KMS-11 (cell line): ENCODE results near the gene CACNA1G.

Experiments used
- H2AFZ ChIP-seq: fragments of 200-600 bp; sonication (generic); 2 replicates; pipeline ENCODE4 v1.6.1; 2016; ENCODE audit warnings: antibody characterized with exemption, mixed run types, low read depth
- H3K27ac ChIP-seq: fragments of 200-600 bp; sonication (generic); 2 replicates; pipeline ENCODE4 v1.6.1; 2016; ENCODE audit warnings: mild to moderate bottlenecking, mixed run types
- H3K27me3 ChIP-seq: fragments of 200-600 bp; sonication (generic); 2 replicates; pipeline ENCODE4 v1.6.1; 2017; ENCODE audit warnings: mild to moderate bottlenecking, low read depth, mixed run types, moderate library complexity; ENCODE audit not compliant: insufficient read depth
- H3K36me3 ChIP-seq: fragments of 200-600 bp; sonication (generic); 2 replicates; pipeline ENCODE4 v1.6.1; 2017; ENCODE audit warnings: mild to moderate bottlenecking, mixed run types; ENCODE audit not compliant: insufficient read depth
- H3K4me1 ChIP-seq: fragments of 200-600 bp; sonication (generic); 2 replicates; pipeline ENCODE4 v1.6.1; 2016; ENCODE audit warnings: mild to moderate bottlenecking, low read depth, mixed run types; ENCODE audit not compliant: poor library complexity, severe bottlenecking
- H3K4me2 ChIP-seq: fragments of 200-600 bp; sonication (generic); 2 replicates; pipeline ENCODE4 v1.7.0; 2016; ENCODE audit warnings: mild to moderate bottlenecking, mixed run types
- H3K4me3 ChIP-seq: fragments of 200-600 bp; sonication (generic); IDR thresholded peaks from 2 replicates; pipeline ENCODE4 v1.6.1; 2017; ENCODE audit warnings: low read depth, low read length, mixed read lengths; ENCODE audit not compliant: insufficient read depth
- H3K79me2 ChIP-seq: fragments of 200-600 bp; sonication (generic); 2 replicates; pipeline ENCODE4 v1.6.1; 2016; ENCODE audit warnings: low read depth, mixed run types; ENCODE audit not compliant: insufficient read depth
- H3K9ac ChIP-seq: fragments of 200-600 bp; sonication (generic); 2 replicates; pipeline ENCODE4 v1.6.1; 2016; ENCODE audit warnings: mild to moderate bottlenecking, mixed run types
- H4K20me1 ChIP-seq: fragments of 200-600 bp; sonication (generic); 2 replicates; pipeline ENCODE4 v1.6.1; 2016; ENCODE audit warnings: mild to moderate bottlenecking, mixed run types; ENCODE audit not compliant: insufficient read depth
- CTCF ChIP-seq: fragments of 200-600 bp; sonication (generic); conservative IDR thresholded peaks from 2 replicates; pipeline ENCODE4 v1.6.1; 2017; ENCODE audit warnings: low read depth, mild to moderate bottlenecking, antibody characterized with exemption, low read length, moderate library complexity, mixed read lengths

The CACNA1G gene

DNA sequence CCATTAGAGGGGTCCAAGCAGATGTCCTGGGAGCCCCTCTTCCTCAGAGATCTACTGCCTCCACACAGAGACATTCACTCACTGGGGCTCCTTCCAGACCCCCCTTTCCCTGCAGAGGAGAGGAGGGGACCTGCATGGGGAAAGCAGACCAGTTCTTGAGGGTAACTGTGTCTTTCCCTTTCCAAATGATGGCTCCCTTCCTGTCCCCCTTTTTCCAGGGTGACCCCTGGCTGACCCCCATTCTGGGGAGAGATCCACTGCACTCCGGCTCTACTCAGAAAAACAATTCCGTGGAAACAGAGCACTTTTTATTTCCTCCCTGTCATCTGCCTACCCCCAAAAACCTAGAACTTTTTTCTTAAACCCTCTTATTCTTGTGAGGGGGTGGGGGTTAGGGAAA lies 6.4 kb downstream of the CACNA1G start:
- Histone ChIP-seq H2AFZ (no peak overlapping the region), H3K79me2 (no peaks in the 10 kb centered on the region), H3K4me2 (no peak overlapping the region), H3K27me3 (peaks cover 64% of the 10 kb centered on the region), H3K4me3 (no peak overlapping the region), H3K4me1 (no peaks in the 10 kb centered on the region), H3K27ac (no peak overlapping the region), H3K36me3 (no peaks in the 10 kb centered on the region), H3K9ac (no peak overlapping the region), H4K20me1 (no peaks in the 10 kb centered on the region)
- no peak for TF ChIP-seq CTCF

- H3K4me2 ChIP-seq = no peak overlapping the region
- TF ChIP-seq CTCF = no peak
- no peaks in the 10 kb centered on the region for H3K36me3 ChIP-seq
- H3K79me2 ChIP-seq = no peaks in the 10 kb centered on the region
- no peaks in the 10 kb centered on the region for H3K4me1 ChIP-seq
- H2AFZ ChIP-seq = no peak overlapping the region
- peaks cover 47% of the 10 kb centered on the region for H3K27me3 ChIP-seq
- no peak overlapping the region for H3K27ac ChIP-seq
- no peak overlapping the region for H3K4me3 ChIP-seq
- no peak overlapping the region for H3K9ac ChIP-seq
- H4K20me1 ChIP-seq = no peaks in the 10 kb centered on the region
Measured at GRCh38 chr17:50568659-50569058, 8.1 kb downstream of the CACNA1G start.

- H3K4me2 ChIP-seq = no peak overlapping the region
- peaks cover 39% of the 10 kb centered on the region for H3K27me3 ChIP-seq
- no peaks in the 10 kb centered on the region for H3K4me1 ChIP-seq
- H2AFZ ChIP-seq = no peak overlapping the region
- H3K9ac ChIP-seq = no peak overlapping the region
- H3K4me3 ChIP-seq = no peak overlapping the region
- no peaks in the 10 kb centered on the region for H3K36me3 ChIP-seq
- H3K79me2 ChIP-seq = no peaks in the 10 kb centered on the region
- no peak for TF ChIP-seq CTCF
- H3K27ac ChIP-seq = no peak overlapping the region
- no peaks in the 10 kb centered on the region for H4K20me1 ChIP-seq
Measured at GRCh38 chr17:50569592-50569991, 9.1 kb downstream of the CACNA1G start.

DNA sequence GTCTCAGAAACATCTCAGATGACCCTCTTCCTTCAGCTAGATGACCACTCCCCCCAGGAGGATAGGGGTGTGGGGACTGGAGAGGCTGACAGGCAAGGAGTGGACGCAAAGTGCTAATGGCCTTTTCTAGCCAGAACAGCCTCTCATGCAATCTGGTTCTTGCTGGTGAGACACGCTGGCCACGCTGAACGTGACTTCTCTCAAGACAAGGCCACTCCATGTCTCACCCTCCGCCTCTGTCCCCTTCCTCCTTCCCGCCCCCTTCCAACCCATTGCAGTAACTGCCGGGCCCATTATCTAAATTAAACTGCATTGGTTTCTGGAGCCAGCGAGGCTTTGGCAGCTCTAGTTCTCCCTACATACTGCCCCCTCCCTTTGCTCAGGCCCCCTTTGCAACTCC lies 9.5 kb downstream of the CACNA1G start:
- H3K27ac ChIP-seq = no peak overlapping the region
- H3K79me2 ChIP-seq = no peaks in the 10 kb centered on the region
- H3K9ac ChIP-seq = no peak overlapping the region
- H2AFZ ChIP-seq = no peak overlapping the region
- no peak overlapping the region for H3K4me3 ChIP-seq
- no peak for TF ChIP-seq CTCF
- H3K4me2 ChIP-seq = no peak overlapping the region
- H4K20me1 ChIP-seq = no peaks in the 10 kb centered on the region
- H3K36me3 ChIP-seq = no peaks in the 10 kb centered on the region
- peaks cover 35% of the 10 kb centered on the region for H3K27me3 ChIP-seq
- no peaks in the 10 kb centered on the region for H3K4me1 ChIP-seq

GRCh38 chr17:50570528-50570927 lies 10.0 kb downstream of the CACNA1G start:
- H3K4me2 ChIP-seq = no peak overlapping the region
- no peak overlapping the region for H3K9ac ChIP-seq
- H3K4me1 ChIP-seq = no peaks in the 10 kb centered on the region
- H3K4me3 ChIP-seq = no peak overlapping the region
- TF ChIP-seq CTCF = no peak
- H3K36me3 ChIP-seq = no peaks in the 10 kb centered on the region
- no peaks in the 10 kb centered on the region for H4K20me1 ChIP-seq
- no peak overlapping the region for H2AFZ ChIP-seq
- H3K27ac ChIP-seq = no peak overlapping the region
- H3K79me2 ChIP-seq = no peaks in the 10 kb centered on the region
- peaks cover 31% of the 10 kb centered on the region for H3K27me3 ChIP-seq
